Epithelial cell of alveolus of lung (primary cell): ENCODE data around the gene ZFP30. TPM values are rescaled to one million over a fixed set of nuclear protein-coding genes. Genes with fewer than 3 reads are reported as not detected.

Source experiments
- total RNA-seq: library from RNA; depleted of rRNA; stranded (reverse); fragments of >200 nt; gene quantifications from 2 replicates; pipeline ENCODE4 v1.2.1, GENCODE V29; 2015

Gene ZFP30
- 7.4 and 11.1 TPM in 2 replicates for total RNA-seq

GRCh38 chr19:37655301-37655688 lies at the start of gene ZFP30:
TSS of gene ZFP30 (minus strand) at chr19:37655465. CDS start at chr19:37647822, 7,643 bp downstream.

GRCh38 chr19:37594304-37594981 lies 60.8 kb downstream of the ZFP30 start, which contains the start of the genes ZNF540 and ZNF571:
TSS of gene ZNF540 (plus strand) at chr19:37594876. CDS start at chr19:37598448, 3,572 bp downstream.
TSS of gene ZNF571 (minus strand) at chr19:37594792. CDS start at chr19:37586676, 8,116 bp downstream.

Other genes starting within 250 kb of the ZFP30 start
- 2.2 and 3.2 TPM in 2 replicates for gene ZNF569, start 188.0 kb downstream of the ZFP30 start, total RNA-seq
- 4.1 and 4.7 TPM in 2 replicates for gene ZNF570, start 186.1 kb downstream of the ZFP30 start, total RNA-seq
- 0.65 and 0.96 TPM in 2 replicates for gene ZNF793, start 148.5 kb downstream of the ZFP30 start, total RNA-seq
- 0.78 and 3.0 TPM in 2 replicates for gene ZNF571, start 60.7 kb downstream of the ZFP30 start, total RNA-seq
- gene ZNF540, start 60.6 kb downstream of the ZFP30 start, total RNA-seq, result under 0.01 and 0.40 TPM in 2 replicates
- 2.6 and 3.5 TPM in 2 replicates for gene ZNF607, start 64.3 kb upstream of the ZFP30 start, total RNA-seq
- 2.7 and 12.3 TPM in 2 replicates for gene ZNF573, start 124.1 kb upstream of the ZFP30 start, total RNA-seq